Fibroblast of skin of left biceps (primary cell): ENCODE measurements around the gene CENPN.

ENCODE experiments used
- DNase-seq, 2 experiments: peaks; one replicate each; pipeline ENCODE4 v3.0.0-alpha.2; 2013; ENCODE audit warnings: low read depth in 2 of 2

The CENPN gene

DNA sequence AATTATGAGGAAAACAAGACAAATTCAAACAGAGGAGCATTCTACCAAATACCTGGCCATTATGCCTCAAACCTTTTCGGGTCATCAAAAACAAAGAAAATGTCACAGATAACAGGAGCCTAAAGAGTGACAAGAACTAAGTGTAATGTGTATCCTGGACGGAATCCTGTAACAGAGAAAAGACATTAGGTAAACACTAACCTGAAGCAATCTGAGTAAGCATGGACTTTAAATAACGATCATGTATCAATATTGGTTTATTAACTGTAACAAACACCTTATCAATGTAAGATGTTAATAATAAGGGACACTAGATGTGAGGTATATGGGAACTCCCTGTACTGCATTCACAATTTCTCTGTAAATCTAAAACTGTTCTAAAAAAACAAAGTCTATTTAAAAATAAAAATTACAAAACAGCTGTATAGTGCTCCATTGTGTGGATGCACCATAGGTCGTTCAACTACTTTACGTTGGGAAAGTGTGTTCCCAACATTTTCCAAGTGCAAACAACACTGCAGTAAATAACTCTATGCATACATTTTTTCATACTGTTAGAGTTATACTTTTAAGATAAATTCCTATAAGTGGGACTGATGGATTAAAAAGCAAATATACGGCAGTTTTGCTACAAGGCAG is 15.1 kb upstream of the CENPN start:
- no peak for DNase-seq

DNA sequence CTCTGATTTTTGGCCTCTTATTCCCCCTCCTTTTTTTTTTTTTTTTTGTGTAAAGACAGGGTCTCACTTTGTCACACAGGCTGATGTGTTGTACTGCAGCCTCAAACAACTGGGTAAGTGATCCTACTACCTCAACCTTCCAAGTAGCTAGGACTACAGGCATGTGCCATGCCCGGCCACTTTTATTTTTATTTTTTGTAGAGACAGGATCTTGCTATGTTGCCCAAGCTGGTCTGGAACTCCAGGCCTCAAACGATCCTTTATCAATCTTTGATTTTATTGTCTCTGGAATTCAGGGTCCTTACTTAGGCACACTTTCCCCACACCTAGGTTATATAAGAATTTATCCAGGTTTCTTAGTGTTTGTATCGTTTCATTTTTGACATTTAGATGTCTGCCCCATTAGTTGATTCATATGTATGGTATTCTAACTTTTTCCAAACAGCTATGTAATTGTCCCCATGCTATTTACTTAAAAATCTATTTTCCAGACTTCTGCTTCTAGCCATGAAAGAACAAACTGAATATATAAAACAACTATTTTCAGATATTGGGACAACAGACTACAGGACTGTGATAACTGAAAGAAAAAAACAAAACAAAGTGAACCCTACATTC is 14.2 kb upstream of the CENPN start:
- DNase-seq, result no peak

DNA sequence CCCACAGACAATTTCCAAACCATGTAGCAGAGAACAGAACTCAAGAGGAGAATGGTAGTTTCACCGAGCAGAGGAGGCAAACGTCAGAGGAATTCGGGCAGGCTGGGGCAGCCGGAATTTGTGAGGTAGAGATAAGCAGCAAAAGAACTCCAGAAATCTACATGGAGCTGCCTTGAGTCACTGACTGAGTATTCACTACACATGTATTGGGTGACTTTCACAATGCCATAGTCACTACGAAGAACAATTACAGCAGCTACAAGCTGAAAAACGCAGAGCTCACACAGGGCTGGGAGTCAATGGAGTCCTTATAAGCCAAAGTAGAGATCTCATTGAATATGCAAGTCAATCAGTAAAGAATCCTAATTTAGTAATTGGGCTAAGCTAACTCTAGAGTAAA is 13.7 kb upstream of the CENPN start:
- DNase-seq, result peak; percentile 66 to 75

DNA sequence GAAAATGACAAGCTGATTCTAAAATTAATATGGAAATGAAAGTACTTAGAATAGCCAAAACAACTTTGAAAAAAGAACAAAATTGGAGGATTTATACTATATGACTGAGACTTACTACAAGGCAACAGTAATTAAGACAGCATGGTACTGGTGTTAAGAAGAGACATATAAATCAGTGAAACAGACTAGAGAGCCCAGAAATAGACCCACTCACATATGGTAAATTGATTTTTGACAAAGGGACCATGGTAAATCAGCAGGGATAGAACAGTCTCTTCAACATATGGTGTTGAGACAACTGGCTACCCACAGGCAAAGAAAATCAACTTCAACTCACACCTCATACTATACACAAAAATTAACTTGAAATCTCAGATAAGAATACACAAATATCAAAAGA is 13.2 kb upstream of the CENPN start:
- no peak for DNase-seq

DNA sequence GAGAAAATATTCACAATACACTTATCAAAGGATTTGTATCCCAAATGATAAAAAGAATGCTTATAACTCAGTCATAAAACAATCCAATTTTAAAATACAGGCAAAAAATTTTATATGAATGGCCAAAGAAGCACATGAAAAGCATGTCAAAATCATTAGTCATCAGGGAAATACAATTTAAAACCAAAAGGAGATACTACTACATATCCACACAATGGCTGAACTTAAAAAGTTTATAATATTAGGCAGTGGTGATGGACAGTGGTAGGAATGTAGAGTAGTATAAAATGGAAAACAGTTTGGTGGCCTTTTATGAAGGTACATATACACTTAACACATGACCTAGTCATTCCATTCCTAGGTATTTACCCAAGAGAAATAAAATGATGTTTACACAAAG is 12.6 kb upstream of the CENPN start:
- no peak for DNase-seq

GRCh38 chr16:80996688-80997138 is 10.3 kb upstream of the CENPN start:
- DNase-seq, result no peak

DNA sequence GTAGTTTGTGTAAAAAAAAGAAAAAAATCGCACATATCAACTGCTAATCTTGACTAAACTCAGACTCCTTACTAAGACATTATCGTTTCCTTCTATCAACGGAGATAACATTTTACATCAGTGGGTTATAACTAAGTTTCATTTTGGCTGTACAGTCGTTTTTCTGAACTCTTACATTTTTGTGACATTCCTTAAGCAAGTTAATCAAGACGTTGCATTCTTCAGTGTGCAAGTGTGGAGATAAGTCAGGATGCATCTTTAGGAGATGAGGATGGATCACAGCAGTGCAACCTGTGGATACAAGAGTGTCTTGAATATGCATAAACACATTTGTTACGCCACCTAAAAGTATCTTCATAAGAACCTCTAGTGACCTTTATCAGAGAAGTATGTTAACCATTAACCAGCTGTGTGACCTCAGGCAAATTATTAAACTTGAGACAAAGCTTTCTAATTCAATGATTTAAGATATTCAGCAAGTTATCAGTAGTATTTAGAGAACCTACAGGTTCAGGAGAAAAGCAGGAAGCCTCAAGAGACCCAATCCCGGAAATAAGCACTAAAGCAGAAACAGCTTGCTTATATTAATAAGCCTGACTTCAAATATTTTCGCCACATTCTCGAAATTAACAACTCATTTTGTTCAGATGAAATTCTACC is 9.7 kb upstream of the CENPN start:
- no peak for DNase-seq

- DNase-seq, result no peak
These were observed 8.9 kb upstream of the CENPN start for GRCh38 chr16:80997964-80998620.

- no peak for DNase-seq
These were observed 6.1 kb upstream of the CENPN start for GRCh38 chr16:81000873-81001272.

DNA sequence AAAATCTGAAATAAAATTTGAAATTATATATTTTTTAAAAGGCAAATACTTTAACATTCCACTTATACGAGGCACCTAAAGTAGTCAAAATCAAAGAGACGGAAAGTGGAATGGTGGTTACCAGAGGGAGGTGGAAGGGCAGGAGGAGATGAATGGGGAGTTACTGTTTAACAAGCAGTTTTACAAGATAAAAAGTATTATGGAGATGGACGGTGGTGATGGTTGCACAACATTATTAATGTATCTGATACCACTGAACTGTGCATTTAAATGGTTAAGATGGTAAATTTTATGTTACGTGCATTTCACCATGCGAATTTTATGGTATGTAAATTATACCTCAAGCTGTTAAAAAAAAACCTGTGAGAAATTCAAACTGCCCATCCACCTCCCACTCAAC is 5.7 kb upstream of the CENPN start:
- no peak for DNase-seq

DNA sequence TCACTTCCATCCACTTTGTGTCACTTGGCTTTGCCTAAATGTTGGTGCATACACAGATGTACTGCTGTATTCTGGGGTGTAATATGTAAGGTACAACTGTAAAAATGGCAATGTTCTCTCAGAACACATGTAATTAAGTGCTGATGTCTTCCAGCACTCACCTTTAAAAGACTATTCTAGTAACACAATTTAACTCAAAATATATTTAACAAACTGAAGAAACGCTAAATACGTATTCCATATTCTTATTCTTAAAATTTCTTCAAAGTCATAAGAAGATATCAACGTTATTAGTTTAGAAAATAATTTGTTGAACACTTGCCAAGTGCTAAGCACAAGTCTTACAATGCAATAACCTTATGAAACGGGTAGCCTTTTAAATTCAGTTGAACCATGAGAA is 4.0 kb upstream of the CENPN start:
- no peak for DNase-seq

DNA sequence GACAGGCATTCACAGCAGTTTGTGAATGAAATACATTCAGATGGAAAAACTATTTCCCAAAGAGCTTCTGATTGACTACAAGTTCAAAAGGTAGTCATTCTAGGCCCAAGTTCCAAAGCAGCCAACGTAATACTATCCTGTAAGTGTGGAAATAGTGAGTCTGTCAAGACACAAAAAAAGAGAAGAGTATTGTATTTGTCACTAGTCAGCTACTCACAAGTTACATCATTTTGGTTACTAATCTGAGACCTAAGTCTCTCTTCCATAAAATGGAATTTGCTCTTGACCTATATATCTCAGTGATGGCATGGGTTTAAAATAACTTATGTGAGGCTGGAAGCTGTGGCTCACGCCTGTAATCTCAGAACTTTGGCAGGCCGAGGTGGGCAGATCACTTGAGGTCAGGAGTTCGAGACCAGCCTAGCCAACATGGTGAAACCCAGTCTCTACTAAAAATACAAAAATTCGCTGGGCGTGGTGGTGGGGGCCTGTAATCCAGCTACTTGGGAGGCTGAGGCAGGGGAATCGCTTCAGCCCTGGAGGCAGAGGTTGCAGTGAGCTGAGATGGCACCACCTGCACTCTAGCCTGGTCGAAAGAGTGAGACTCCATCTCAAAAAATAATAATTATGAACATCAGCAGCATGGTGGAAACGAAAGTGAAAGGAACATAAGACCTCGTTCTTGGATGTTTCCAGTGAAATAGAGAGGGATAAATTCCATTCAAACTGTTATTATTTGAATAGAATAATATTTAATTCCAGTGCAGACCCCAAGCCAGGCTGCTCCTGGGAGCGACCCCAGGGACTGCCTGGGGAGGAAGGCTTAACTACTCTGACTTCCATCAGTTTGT is 3.2 kb upstream of the CENPN start:
- DNase-seq, result no peak

GRCh38 chr16:81004646-81005353 is 2.2 kb upstream of the CENPN start:
- DNase-seq, result no peak

- no peak for DNase-seq
These were observed 1.3 kb upstream of the CENPN start for GRCh38 chr16:81005610-81006161.

- DNase-seq, result no peak
These were observed 702 bp upstream of the CENPN start for GRCh38 chr16:81006211-81006812.

GRCh38 chr16:81008505-81008789 is 1.4 kb downstream of the CENPN start:
- no peak for DNase-seq

DNA sequence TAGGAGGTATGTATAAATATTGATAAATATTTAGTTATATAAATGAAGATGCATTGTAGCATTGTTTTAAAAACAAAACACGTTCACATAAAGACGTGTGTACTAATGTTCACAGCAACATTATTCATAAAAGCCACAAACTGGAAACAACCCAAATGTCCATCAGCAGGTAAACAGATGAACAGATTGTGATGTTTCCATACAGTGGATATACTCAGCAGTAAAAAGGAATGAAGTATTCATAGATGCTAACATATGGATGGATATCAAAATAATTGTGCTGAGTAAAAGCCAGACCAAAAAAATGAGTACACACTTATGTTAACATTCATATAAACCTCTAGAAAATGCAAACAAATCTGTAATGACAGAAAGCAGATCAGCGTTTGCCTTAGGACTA is 6.0 kb downstream of the CENPN start:
- DNase-seq, result no peak

DNA sequence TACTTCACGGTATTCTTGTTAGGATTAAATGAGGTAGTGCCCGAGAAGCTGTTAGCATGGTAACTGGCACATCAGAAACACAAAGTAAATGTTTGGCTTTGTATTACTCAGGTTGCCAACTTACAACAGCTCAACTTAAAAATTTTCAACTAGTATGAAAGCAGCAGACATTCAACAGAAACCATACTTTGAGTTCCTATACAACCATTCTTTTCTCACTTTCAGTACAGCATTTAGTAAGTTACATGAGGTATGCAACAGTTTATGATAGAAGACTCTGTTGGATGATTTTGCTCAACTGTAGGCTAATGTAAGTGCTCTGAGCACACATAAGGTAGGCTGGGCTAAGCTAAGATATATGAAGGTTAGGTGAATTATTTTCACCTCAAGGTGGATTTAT is 7.7 kb downstream of the CENPN start:
- DNase-seq, result no peak

- no peak for DNase-seq
These were observed 11.5 kb downstream of the CENPN start for GRCh38 chr16:81018496-81018895.

DNA sequence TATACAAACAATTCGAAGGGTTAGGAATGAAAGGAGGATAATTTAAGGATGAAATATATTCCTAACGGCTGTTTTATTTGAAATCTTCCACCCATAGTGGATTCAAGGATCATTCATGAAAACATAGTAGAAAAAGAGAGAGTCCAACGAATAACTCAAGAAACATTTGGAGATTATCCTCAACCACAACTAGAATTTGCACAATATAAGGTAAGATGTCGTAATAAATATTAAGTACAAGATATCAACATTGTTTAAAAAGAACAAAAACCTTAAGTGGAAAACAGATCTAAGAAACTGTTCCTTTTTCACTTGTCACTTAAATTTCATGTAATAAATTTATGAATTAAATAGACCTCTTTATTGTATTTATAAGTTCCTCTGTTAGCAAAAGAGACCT is 19.4 kb downstream of the CENPN start:
- no peak for DNase-seq
